ENCODE measurements around the gene GPC3.
"Not testable (repeated sequence)": the region's sequence is repeated elsewhere in the genome, so short reads cannot be mapped to it uniquely, and the experiment has no call there.

Gene GPC3

DNA sequence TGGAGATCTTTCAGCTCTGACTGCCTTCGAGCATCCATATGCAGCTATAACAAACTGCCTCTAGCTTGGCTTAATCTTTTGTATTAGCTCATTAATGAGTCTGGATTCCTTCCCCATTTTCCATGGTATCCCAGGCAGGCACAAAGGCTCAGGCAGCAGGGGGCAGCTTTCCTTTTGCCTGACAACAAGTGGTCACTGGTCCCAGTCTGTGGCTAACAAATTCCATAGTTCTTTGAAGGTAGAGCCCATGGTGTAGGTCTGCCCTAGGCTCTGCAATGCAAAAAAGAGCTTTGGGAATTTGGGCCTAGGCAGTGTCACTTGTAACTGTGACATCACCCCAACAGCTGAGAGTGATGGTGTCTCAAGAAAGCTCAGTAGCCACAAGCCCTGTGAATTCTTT, 335.7 kb downstream of the GPC3 start:
- in situ Hi-C loops (cut with MboI; ENCODE audit: low pct_unique_long_range_greater_than_20kb, low sequenced_read_pairs) = no loop called here

DNA sequence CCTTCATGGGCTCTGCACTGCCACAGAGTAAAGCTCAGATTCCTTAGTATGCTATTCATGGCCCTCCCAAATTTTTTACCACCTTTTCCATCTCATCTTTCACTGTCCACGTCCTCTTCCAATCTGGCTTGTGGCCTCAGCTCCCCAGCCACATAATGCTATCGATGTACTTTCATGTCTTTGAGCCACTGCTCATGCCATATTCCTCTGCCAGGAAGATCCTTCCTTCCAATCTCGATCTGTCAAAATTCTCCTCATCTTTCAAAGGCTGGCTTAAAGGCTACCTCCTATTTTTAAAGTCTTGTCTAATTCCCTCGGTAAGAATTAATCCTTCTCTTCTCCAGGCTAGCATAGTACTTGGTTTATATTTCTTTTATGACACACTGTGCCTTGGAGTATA, 336.8 kb downstream of the GPC3 start:
- in situ Hi-C loops (cut with MboI; ENCODE audit: low pct_unique_long_range_greater_than_20kb, low sequenced_read_pairs) = no loop called here
- DNase-seq = no peak

More for the DNA sequence above, 335.7 kb downstream of the GPC3 start:
- DNase-seq = no peak

DNA sequence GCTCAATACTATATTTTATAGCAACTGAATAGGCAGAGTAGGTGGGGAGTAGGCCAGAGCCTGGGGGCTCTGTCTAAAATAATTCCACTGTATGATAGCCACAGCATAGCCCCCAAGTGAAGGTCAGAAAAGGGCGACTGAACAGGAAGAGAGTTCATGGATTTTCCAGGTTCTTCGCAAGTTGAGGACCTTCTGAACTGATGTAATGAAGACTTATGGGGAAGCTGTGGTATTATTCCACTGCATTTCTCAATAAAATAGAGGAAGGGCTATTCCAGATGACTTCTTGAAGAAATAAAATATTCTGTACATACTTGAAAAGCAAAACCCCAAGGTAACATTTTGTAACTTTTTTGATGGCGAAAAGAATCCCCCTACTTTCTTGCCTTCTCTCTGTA, 338.7 kb downstream of the GPC3 start:
- DNase-seq = no peak

DNA sequence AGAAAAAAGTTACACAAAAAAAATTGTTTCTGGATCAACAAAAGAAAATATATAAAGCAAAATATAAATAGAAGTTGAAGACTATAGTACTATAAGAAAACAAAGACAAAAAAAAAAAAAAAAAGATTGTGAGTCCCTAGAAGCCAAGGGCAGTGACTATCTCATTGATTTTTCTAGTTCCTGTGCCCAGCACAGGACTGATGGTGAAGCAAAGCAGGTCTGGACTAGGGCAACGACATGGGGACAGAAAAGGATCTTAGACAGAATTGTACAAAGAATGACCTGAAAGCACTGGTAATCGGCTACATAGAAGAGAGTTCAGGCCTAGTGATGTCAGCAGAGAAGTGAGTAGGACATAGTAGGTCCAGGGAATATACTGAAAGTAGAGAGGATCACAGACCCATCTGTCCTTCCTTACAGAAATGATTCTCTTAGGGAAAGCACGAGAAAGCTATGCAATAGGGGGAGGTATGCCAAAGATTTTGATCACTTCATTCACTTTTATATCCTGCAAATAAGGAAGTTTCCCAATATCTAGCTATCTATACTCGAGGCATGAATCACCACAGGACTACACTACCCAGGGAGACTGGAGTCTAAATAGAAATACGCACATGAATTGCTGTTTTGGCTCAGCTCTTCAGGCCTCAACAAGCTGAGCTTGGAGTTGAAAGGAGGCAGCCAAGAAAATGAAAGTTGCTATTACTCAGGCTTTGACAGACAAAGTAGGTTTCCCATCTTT, 339.2 kb downstream of the GPC3 start:
- no peak for DNase-seq
- in situ Hi-C loops (cut with MboI; ENCODE audit: low pct_unique_long_range_greater_than_20kb, low sequenced_read_pairs) = no loop called here

More for the DNA sequence above, 338.7 kb downstream of the GPC3 start:
- in situ Hi-C loops (cut with MboI; ENCODE audit: low pct_unique_long_range_greater_than_20kb, low sequenced_read_pairs) = no loop called here

DNA sequence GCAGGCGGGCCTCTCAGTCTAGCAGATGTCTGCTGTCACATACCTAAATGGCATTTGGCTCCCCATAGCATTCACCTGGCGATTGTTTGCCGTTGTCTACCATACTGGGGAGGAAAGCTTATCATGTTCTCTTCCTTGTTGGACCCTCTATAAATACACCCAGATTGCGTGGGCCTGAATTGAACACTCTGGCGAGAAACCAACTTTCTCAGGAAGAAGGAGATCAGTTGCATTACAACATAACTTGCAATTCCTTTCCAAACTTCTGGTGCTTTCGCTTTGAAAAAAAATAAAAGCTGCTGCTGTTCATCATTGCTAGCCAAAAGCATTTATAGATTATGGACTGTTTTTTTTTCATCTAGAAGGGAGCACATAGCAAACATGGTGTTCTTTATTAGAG, 340.1 kb downstream of the GPC3 start:
- in situ Hi-C loops (cut with MboI; ENCODE audit: low pct_unique_long_range_greater_than_20kb, low sequenced_read_pairs) = no loop called here
- no peak for DNase-seq

DNA sequence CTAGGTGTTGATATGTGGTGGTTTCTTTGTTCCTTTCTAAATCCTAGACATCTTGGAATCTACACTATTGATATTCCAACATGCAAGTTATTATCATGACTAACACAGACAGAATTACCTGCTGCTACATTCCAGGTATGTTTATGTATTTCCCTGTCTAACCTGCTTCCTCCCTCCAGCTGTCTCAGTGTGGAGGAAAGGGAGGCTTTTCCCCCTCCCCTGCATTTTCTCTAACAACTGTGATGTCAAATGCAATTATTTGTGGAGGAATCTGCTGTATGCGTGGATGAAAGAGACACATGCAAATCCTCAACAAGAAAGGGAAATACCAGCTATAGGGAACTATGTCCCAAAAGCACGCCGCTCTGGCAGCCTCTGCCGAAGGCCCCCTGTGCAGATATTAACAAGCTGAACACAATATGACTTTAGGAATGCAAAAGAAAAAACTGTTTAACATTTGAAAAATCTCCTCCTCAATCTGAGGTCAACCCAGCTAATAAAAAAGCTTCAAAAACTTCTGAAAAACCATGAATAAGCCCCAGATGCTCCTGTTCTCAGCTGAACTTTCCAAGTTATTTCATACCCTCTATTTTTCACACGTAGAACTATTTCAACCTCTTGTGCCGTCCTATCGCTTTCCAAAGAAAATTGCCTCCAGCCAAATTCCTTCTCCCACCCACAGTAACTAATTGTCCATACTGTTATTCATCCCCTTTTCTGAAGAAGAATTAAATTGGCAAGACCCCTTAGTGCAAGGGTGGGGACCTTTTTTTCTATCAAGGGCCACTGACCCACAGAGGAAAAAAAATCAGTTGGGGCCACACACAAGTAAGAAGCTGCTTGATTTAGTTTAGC, 345.0 kb downstream of the GPC3 start:
- in situ Hi-C loops (cut with MboI; ENCODE audit: low pct_unique_long_range_greater_than_20kb, low sequenced_read_pairs) = no loop called here
- no peak for DNase-seq

DNA sequence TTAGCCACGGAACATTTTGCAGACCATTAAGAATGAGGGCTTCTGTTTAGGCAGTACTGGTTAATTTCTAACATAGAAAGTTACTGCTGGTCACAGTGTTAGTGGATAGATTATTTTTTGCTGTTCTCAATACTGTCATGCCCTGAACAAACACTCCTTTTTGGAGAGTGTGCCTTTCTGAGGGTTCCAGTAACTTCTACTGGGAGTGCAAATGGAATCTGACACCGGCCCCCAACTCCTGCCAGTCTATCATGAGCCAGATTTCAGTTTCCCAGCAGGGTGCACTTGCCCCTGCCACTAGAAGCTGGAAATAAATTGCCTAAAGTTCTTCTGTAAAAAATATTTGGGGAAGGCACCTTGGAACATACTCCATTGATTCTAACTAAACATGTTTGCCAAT, 345.7 kb downstream of the GPC3 start:
- no peak for DNase-seq
- in situ Hi-C loops (cut with MboI; ENCODE audit: low pct_unique_long_range_greater_than_20kb, low sequenced_read_pairs) = no loop called here

DNA sequence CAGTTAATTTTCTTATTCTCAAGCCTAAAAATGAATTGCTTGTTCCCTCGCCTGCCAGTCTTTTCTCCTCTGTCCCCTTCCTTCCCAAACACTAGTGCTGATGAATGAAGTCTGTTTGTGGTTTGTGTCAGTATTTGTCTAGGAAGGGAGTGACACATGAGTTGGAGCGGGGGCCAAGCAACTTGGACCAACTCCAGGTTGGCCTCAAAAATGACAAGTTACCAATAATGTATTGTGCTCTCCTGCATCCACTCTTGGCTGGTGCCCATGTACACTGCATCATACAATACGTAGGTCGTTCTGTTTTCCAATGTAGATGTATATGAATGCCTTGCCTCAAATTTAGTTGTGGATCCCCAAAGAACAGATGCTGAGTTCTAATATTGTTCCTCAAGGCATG, 347.1 kb downstream of the GPC3 start:
- no peak for DNase-seq
- in situ Hi-C loops (cut with MboI; ENCODE audit: low pct_unique_long_range_greater_than_20kb, low sequenced_read_pairs) = no loop called here

DNA sequence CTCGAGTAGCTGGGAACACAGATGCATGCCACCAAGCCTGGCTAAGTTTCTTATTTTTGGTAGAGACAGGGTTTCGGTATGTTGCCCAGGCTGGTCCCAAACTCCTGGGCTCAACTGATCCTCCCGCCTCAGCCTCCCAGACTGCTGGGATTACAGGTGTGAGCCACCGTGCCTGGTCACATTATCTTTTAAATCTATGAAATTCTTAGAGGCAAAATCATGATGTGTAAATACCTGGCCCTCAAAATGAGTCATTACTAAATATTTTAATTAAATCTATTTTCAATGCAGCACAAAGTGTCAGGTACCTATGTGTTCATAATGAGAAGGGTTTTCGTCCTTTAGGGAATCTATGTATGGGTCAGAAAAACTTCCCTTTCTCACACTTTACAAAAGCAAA, 347.6 kb downstream of the GPC3 start:
- in situ Hi-C loops (cut with MboI; ENCODE audit: low pct_unique_long_range_greater_than_20kb, low sequenced_read_pairs) = no loop called here
- no peak for DNase-seq

DNA sequence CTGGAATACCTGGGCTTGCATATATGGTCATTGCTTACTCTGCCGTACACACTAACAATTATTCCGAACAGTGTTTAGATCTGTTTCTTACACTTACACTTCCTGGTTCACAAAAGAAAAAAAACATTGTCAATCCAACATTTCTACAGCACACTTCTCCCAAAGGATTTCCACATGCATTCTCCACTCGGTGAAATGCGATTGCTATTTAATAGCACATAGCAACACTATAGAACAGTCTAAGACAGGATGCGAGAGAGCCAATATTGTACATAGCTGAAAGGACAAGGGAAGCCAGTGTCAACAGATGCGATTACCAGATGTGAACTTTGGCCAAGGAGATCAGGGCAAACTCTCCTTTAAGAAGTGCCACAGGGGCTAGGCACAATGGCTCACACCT, 349.4 kb downstream of the GPC3 start:
- in situ Hi-C loops (cut with MboI; ENCODE audit: low pct_unique_long_range_greater_than_20kb, low sequenced_read_pairs) = no loop called here

DNA sequence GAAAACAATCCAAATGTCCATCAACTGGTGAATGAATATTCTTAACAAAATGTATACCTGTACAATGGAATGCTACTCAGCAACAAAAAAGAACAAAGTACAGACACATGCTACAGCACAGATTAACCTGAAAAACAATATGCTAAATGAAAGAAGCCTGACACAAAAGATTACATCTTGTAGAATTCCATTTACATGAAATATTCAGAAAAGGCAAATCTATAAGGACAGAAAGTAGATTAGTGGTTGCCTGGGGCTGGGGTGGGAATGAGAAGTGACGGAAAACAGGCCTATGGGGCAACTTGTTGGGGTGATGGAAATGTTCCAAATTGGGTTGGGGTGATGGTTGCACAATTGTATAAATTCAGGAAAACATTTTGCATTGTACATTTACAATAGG, 351.0 kb downstream of the GPC3 start:
- in situ Hi-C loops (cut with MboI; ENCODE audit: low pct_unique_long_range_greater_than_20kb, low sequenced_read_pairs) = no loop called here
- no peak for DNase-seq

More for the DNA sequence above, 349.4 kb downstream of the GPC3 start:
- DNase-seq = no peak

DNA sequence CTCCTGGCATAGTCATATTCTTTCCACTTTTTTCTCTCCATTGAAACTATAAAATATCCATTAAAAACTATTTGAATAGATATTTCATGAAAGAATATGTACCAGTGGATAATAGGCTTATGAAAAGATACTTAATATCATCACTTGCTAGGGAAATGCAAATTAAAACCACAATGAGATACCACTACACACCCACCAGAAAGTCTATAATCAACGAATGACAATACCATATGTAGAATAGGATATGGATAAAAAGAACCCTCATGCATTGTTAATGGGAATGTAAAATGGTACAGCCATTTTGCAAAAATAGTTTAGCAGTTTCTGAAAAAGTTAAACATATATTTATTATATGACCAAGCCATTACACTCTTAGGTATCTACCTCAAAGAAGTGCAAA, 351.4 kb downstream of the GPC3 start:
- no peak for DNase-seq
- in situ Hi-C loops (cut with MboI; ENCODE audit: low pct_unique_long_range_greater_than_20kb, low sequenced_read_pairs) = no loop called here

DNA sequence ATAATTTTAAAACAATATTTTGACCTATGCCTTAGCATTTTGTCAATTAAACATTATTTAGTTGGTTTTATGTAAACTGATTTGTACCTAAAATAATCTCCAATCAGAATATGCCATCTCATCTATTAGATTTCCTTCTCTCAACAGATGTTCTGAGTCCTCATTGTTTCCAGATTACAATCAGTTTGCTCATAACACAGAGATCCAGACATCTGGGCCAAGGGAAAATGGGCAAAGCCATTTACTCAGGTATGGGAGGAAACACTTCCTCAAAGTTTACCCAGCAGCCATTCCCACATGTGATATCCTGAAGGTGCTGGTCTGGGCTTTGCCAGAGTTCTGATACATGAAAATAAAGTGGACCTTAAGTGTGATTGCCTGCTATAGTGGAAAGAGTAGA, 352.2 kb downstream of the GPC3 start:
- in situ Hi-C loops (cut with MboI; ENCODE audit: low pct_unique_long_range_greater_than_20kb, low sequenced_read_pairs) = no loop called here
- DNase-seq = no peak

DNA sequence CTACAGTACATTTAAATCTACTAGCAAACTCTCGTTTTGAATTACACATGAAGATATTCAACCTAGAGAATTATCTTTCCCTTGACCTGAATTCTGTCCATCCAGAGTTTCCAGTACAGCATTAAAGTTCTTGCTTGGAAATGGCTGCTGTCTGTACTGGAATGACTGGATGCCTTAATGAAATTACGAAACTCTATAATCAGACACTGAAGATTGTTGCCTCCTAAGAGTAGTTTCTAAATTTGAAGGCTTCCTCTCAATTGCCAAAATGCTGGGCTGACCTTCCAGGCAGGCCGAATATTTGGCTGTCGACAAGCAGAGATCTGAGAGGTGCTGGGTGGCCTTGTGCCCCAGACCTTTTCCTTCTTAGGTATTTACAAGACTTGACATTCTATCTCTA, 355.0 kb downstream of the GPC3 start:
- DNase-seq = no peak
- in situ Hi-C loops (cut with MboI; ENCODE audit: low pct_unique_long_range_greater_than_20kb, low sequenced_read_pairs) = no loop called here

DNA sequence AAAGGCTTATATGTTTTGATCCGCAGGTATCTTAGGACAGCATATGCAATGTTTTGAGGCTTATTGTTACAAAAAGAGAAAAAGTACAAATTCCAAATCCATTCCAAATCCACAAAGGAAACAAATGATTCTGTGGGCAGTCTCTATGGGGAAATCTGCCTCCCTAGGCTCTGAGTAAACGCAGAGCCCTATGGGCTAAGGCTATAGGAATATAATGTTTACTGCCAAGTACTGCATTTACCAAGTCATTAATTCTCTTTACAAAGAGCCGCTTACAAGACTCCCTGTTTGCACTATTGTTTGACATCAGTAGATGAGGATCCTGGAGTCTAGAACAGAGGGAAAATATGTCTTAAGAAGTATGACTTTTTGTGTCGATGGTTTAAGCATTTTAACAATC, 357.7 kb downstream of the GPC3 start:
- DNase-seq = no peak
- in situ Hi-C loops (cut with MboI; ENCODE audit: low pct_unique_long_range_greater_than_20kb, low sequenced_read_pairs) = no loop called here

DNA sequence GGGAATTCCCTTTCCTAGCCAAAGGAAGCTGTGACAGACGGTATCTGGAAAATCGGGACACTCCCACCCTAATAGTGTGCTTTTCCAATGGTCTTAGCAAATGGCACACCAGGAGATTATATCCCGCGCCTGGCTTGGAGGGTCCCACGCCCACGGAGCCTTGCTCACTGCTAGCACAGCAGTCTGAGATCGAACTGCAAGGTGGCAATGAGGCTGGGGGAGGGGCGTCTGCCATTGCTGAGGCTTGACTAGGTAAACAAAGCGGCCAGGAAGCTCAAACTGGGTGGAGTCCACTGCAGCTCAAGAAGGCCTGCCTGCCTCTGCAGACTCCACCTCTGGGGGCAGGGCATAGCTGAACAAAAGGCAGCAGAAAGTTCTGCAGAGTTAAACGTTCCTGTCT, 364.0 kb downstream of the GPC3 start:
- DNase-seq; in situ Hi-C loops (cut with MboI; ENCODE audit: low pct_unique_long_range_greater_than_20kb, low sequenced_read_pairs): not testable (repeated sequence)

DNA sequence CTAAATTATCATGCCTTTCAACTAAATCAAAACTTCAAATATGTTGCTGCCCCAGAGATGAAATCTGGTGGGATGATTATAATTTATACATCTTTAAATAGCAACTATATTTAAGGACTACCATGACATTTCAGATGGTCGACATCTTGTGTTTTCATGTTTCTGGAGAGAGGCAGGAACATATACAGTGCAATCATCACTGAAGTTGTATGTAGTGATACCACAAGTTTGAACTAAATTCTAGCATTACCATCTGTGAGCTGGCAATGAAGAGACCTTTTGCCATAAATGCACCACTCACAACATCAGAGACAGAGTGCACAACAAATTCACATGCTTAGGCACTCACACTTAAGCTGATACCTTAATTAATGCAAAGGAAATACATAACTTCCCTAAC, 373.7 kb downstream of the GPC3 start:
- in situ Hi-C loops (cut with MboI; ENCODE audit: low pct_unique_long_range_greater_than_20kb, low sequenced_read_pairs) = no loop called here
- no peak for DNase-seq

DNA sequence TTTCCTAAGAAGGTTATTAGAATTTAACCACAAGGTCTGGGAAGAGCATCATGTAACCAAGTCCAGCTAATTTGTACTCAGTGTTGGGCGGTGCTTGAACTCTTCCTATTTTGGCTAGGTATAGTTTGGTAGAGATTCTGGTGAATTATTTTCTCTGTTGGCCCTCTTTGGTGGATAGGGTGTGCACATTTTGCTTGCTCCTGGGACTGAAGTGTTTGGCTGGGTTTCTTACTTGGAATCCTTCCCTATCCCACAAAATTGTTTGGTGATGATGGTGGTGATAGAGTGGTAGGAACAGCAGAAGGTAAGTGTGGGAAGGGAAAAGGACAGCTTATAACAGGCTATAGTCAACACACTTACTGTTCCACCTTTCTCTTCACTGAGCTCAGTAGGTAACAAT, 375.3 kb downstream of the GPC3 start:
- in situ Hi-C loops (cut with MboI; ENCODE audit: low pct_unique_long_range_greater_than_20kb, low sequenced_read_pairs) = no loop called here
- no peak for DNase-seq

DNA sequence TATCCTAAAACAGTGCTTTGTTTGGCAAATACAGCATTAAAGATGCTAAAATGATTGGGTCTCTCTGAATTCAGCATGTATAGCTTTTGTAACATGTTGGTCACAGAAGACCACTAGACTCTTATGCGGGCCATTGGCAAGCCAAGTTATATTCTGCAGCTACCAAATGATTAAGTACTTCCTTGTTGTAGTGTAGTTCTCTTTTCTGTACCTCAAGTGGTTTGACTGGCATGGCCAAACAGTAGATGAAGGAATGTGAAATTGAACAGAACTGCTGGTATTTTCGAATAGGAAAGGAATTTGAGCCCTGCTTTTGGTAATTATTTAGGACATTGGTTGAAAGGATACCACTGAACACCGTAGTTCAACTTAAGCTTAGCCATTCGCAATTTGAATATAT, 376.2 kb downstream of the GPC3 start:
- in situ Hi-C loops (cut with MboI; ENCODE audit: low pct_unique_long_range_greater_than_20kb, low sequenced_read_pairs) = no loop called here
- no peak for DNase-seq

DNA sequence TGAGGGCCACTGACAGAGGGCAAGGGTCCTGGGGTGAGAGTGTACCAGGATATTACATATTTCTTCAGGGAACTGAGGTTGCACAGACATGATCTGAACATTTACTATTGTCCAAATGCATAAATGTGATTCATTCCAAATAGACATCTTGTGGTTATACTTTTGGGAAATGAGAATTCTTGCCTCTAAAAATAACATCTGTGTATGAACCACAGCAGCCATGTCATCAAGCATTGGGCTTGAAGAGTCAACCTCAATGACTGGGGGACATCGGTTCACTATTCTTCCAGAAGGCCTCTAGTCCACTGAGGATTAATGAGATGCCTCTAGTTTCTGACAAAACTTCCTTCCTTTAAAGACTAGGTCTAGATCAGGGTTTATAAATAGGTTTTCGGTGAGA, 377.0 kb downstream of the GPC3 start:
- no peak for DNase-seq
- in situ Hi-C loops (cut with MboI; ENCODE audit: low pct_unique_long_range_greater_than_20kb, low sequenced_read_pairs) = no loop called here

All from KBM-7 (cell line).